ENCODE results near the gene CNDP2.
A peak's percentile ranks its signal among the peaks of the same experiment; 100 is the strongest.

Gene CNDP2

DNA sequence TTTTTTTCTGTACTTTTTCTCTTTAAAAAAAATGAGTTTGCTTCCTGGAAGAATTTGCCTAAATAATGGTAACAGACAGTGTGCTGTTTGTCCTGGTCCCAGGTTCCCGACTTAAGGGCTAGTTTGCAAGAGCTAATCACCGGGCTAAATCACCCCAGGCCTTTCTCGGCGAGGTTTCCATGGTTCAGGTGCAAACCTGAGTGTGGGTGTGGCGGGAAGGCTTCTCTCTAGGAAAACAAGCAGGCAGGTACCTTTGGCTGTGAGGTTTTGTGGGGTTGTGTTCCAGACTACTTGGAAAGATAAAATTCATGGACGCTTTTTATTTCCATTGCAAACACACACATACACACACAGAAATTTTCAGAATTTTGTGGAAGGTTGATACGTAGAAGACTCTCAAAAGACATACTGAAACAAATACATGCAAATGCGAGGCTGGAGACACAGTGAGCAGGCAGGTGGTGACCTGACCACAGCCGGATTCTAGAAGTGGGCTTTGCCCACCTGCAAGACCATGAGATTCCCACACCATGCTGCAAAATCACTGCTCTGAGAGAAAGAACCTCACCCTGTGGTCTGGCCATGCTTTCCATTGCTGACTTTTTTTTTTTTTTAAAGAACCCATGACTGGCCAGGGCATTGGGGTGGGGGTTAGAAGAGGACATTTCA lies 39.0 kb downstream of the CNDP2 start:
- TF ChIP-seq, protein P1, sequence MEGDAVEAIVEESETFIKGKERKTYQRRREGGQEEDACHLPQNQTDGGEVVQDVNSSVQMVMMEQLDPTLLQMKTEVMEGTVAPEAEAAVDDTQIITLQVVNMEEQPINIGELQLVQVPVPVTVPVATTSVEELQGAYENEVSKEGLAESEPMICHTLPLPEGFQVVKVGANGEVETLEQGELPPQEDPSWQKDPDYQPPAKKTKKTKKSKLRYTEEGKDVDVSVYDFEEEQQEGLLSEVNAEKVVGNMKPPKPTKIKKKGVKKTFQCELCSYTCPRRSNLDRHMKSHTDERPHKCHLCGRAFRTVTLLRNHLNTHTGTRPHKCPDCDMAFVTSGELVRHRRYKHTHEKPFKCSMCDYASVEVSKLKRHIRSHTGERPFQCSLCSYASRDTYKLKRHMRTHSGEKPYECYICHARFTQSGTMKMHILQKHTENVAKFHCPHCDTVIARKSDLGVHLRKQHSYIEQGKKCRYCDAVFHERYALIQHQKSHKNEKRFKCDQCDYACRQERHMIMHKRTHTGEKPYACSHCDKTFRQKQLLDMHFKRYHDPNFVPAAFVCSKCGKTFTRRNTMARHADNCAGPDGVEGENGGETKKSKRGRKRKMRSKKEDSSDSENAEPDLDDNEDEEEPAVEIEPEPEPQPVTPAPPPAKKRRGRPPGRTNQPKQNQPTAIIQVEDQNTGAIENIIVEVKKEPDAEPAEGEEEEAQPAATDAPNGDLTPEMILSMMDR (conservative IDR thresholded peaks at IDR 0.05; ENCODE audit: low read length), result no peak
- no peak overlapping the region for H3K4me3 ChIP-seq (ENCODE audit: low read length)

DNA sequence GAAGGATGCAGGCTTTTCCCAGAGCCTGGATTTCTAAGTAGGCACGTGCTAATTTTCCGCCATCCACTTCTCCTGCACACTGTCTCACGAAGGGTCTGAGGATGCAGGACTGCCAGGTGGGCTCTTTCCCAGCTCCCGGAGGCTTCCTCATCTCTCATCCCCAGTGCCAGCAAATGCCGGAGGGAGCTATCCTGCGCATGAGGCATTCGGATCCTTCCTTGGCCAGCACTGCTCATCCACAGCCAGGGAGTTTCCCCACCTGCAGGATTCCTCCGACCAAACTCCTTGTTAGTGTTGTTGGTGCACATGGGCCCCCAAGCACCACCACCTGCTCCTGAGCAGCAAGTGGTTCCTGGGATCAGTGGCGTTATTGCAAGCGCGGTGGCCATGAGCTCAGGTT lies 43.1 kb downstream of the CNDP2 start:
- no peak overlapping the region for H3K4me3 ChIP-seq (ENCODE audit: low read length)
- DNase-seq (ENCODE audit: low read depth), result no peak
- TF ChIP-seq, protein P1 (conservative IDR thresholded peaks at IDR 0.05; ENCODE audit: low read length), result no peak

More for the DNA sequence above, 39.0 kb downstream of the CNDP2 start:
- no peak for DNase-seq (ENCODE audit: low read depth)

DNA sequence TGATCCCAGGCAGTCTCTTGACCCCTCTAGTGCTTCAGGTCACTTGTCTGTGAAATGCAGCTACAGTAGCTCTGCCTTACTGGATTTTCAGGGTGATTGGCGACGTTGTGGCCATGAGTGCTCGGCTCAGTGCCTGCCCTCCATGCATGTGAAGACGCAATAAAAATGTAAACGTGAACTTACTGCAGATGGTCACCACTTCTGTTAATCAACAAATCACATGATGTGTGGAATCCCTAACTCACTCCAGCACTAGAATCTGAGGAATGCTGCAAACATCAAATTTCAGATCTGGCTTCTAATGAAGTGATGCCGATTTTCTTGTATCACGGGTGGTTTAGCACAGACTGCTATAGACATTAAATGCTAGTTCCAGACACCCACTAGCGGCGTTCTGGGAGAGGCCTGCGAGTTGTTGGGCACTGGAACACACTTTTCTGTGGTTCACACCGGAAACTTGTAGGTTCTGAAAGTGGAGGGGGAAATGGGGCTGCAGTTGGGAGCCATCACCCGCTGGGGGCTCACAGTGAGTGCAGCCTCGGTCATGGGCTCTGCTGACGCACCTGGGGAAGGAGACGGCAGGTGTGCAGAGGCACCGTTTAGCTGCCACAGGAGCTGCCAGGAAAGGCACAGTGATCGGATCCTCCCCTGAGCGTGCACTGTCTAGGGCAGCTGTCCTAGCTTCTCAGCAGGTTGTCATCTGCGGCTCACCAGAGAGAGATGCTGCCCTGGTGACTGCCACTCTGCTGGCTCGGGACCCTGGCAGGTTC lies 44.7 kb downstream of the CNDP2 start:
- H3K4me3 ChIP-seq (ENCODE audit: low read length), result no peak overlapping the region
- peak; percentile 11 for DNase-seq (ENCODE audit: low read depth)
- TF ChIP-seq, protein P1 (conservative IDR thresholded peaks at IDR 0.05; ENCODE audit: low read length), result no peak

DNA sequence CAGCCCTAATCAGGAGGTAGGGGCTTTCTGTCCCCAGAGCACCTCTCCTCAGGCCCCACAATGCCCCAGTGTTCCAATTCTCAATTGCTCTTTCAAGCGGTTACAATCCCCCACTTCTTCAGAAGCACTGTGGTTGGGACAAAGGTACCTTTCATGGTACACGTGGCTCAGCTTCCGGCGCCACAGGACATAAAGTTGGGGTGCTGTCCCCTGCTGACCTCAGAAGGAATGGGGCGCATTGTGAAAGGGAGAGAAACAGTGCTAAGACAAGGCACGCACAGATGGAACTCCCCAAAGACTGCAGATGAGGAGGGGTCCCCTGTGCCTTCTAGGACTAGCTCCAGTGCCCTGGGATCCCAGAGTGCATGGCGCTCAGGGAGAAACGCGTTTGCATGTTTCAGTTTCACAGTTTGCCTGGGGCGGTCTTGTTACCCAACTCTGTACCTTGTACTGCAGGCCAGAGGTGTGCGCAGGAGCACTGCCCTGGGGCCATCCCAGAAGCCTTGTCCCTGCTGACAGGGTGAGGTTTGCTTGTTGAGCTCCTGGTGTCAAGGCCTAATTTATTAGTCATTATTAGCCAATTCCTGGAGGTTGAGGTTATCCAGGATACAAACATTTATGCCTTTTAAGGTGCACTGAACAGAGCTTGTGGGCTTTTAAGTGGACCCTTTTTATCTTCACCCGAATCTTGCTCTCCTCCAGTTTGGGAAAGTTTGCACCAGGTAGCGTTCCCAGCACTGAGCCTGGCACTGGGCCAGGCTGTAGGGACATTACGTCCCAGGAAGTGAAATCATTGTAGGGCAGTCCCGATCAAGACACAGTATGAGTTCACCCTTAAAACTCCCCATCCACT lies 45.8 kb downstream of the CNDP2 start:
- no peak for DNase-seq (ENCODE audit: low read depth)
- TF ChIP-seq, protein P1 (conservative IDR thresholded peaks at IDR 0.05; ENCODE audit: low read length), result no peak
- no peak overlapping the region for H3K4me3 ChIP-seq (ENCODE audit: low read length)

DNA sequence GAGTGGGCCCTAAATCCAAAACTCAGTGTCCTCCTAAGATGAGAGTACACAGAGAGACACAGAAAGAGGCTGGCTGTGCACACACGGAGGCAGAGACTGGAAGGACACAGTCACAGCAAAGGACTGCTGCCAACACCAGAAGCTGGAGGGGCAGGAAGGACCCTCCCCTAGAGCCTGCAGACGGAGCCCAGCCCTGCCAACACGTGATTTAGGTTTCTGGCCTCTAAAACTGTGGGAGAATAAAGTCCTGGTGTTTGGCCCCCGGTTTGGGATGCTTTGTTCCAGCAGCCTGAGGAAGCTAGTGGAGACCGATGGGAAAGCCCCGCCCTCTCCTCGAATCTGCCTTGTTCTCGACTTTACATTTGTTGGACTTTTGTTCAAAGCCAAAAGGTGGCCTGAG lies 48.7 kb downstream of the CNDP2 start:
- DNase-seq (ENCODE audit: low read depth), result no peak
- TF ChIP-seq, protein P1 (conservative IDR thresholded peaks at IDR 0.05; ENCODE audit: low read length), result no peak
- H3K4me3 ChIP-seq (ENCODE audit: low read length), result no peak overlapping the region

DNA sequence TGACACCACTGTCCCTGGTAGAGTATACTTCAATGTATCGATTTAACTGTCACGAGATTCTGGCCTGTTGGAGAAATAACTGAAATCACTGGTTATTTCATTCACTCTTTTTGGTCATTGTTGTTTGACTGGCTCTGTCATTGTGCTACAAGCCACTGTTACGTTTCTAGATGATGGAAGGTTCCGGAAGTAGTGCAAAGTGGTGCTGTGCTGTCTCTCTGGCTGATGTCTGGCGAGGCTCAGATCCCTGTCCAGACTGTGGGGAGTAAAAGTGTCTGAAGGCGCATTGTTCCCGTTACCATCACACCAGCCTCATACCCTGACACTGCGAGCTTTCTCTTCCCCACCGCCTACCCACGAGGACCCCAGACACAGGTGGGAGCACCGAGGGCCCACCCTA lies 49.8 kb downstream of the CNDP2 start:
- no peak for DNase-seq (ENCODE audit: low read depth)
- TF ChIP-seq, protein P1 (conservative IDR thresholded peaks at IDR 0.05; ENCODE audit: low read length), result no peak
- no peak overlapping the region for H3K4me3 ChIP-seq (ENCODE audit: low read length)

Data from AG10803 (cell line).